Small intestine (tissue), 7 donors: Measurements from ENCODE around the gene B9D2. TPM values are rescaled to one million over a fixed set of nuclear protein-coding genes. Genes with fewer than 3 reads are reported as not detected.
A peak's percentile ranks its signal among the peaks of the same experiment; 100 is the strongest.

Source experiments
- DNase-seq, 2 donors: peaks; one replicate each; pipeline versions ENCODE4 v3.0.0 to v3.0.0-alpha.2; 2013
- FAIRE-seq: peaks from 2 replicates; lab custom pipeline; 2012; peaks lifted over from hg19 to GRCh38; lab: Jason Lieb, UNC
- H3K27ac ChIP-seq, 3 donors: one replicate each; pipeline ENCODE4 v1.5.1; 2013; ENCODE audit warnings: low read length in 2 of 3, mild to moderate bottlenecking in 2 of 3, control low read depth in 1 of 3, inconsistent platforms in 1 of 3, low read depth in 1 of 3, moderate library complexity in 1 of 3
- H3K27me3 ChIP-seq, 3 donors: one replicate each; pipeline ENCODE4 v1.6.1; 2013; ENCODE audit warnings: low read length in 3 of 3, inconsistent platforms in 1 of 3; ENCODE audit not compliant: control insufficient read depth in 3 of 3, insufficient read depth in 3 of 3
- H3K36me3 ChIP-seq, 3 donors: one replicate each; pipeline ENCODE4 v1.6.1; 2013; ENCODE audit warnings: low read length in 3 of 3, inconsistent platforms in 1 of 3, low read depth in 1 of 3, mild to moderate bottlenecking in 1 of 3, moderate library complexity in 1 of 3; ENCODE audit not compliant: control insufficient read depth in 3 of 3, insufficient read depth in 2 of 3
- H3K4me1 ChIP-seq, 3 donors: one replicate each; pipeline ENCODE4 v1.6.1; 2013; ENCODE audit warnings: low read length in 2 of 3, inconsistent platforms in 1 of 3, low read depth in 1 of 3, mild to moderate bottlenecking in 1 of 3, moderate library complexity in 1 of 3; ENCODE audit not compliant: control insufficient read depth in 3 of 3, insufficient read depth in 2 of 3
- H3K4me3 ChIP-seq, 3 donors: one replicate each; pipeline ENCODE4 v1.5.1; 2013; ENCODE audit warnings: low read length in 3 of 3, control low read depth in 1 of 3, inconsistent platforms in 1 of 3, low read depth in 1 of 3, mild to moderate bottlenecking in 1 of 3, moderate library complexity in 1 of 3
- H3K9me3 ChIP-seq, 2 donors: one replicate each; pipeline ENCODE4 v1.6.1; 2013; ENCODE audit warnings: low read depth in 1 of 2, low read length in 1 of 2; ENCODE audit not compliant: control insufficient read depth in 2 of 2, insufficient read depth in 1 of 2
- WGBS, 3 donors: extraction: QIAGEN DNeasy Blood & Tissue Kit; methylation state at CpG; one replicate each; pipeline ENCODE4 v1.1.7; 2013; 5-methylcytosine and 5-hydroxymethylcytosine counted together
- polyA plus RNA-seq, 4 donors: library from polyadenylated mRNA; stranded (reverse) in 3 of 4; unstranded in 1 of 4; fragments of 200-250 nt in 3 of 4; fragments of 120-200 nt in 1 of 4; gene quantifications; one replicate each; pipeline versions ENCODE4 v1.2.1 to v1.2.3, GENCODE V29; 2013
- donor health status: healthy with polysubstance abuse.
- donor health status: control.
- donor health status: control.
- donor health status: Bipolar disorder and iron deficiency.
- donor health status: healthy.

Gene B9D2
- polyA plus RNA-seq, 4 donors = 4.7 to 9.8 (median 5.9) TPM

DNA sequence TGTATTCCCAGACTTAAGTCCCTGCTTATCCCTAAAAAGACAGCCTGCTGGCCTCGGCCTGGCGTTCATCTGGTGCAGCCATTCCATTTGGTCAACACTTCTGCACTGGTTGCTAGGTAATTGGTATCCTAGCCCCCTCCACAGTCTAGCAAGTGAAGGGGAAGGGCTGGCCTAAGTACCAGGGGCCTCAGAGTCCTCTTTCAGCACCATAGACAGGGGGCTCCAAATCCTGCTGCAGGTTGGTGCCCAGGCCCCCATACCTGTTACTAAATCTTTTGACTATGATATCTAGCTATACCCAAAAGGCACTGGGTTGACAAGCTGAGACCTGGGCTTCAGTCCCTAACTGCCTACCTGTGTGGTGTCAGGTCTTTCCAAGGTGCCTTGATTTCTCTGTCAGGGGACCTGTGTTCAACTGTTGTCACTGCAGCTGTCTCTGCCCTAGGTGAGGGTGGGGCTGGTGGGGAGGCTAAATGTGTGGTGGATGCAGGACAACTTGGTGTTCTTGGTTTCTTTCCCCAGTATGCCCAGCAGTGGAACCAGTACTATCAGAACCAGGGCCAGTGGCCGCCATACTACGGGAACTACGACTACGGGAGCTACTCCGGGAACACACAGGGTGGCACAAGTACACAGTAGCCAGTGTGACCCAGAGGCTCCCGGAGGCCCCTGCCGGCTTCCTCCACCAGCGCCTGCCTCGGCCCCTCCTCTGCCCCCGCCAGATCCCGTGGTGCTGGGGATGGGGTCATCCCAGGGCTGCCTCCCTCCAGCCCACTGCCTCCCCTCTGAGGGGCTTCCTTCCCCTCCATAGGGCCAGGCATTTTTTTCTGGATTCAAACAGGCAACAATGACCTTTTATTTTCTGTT lies 57.8 kb downstream of the B9D2 start:
- FAIRE-seq = no peak
- H3K4me1 ChIP-seq = peaks cover 0 to 19% (median 8%) of the 10 kb centered on the region in 3 donors
- H3K9me3 ChIP-seq = no peaks in the 10 kb centered on the region
- DNase-seq = no peak
- H3K27me3 ChIP-seq = no peaks in the 10 kb centered on the region
- WGBS, 3 donors = 74 to 89% (median 79%) methylated on average over 13 of the region's 13 CpGs
- H3K27ac ChIP-seq = peak overlapping the region in 2 of 3 donors; percentile 45 to 67
- H3K4me3 ChIP-seq = no peak overlapping the region
- H3K36me3 ChIP-seq = peaks cover 19 to 63% (median 31%) of the 10 kb centered on the region in 3 donors

DNA sequence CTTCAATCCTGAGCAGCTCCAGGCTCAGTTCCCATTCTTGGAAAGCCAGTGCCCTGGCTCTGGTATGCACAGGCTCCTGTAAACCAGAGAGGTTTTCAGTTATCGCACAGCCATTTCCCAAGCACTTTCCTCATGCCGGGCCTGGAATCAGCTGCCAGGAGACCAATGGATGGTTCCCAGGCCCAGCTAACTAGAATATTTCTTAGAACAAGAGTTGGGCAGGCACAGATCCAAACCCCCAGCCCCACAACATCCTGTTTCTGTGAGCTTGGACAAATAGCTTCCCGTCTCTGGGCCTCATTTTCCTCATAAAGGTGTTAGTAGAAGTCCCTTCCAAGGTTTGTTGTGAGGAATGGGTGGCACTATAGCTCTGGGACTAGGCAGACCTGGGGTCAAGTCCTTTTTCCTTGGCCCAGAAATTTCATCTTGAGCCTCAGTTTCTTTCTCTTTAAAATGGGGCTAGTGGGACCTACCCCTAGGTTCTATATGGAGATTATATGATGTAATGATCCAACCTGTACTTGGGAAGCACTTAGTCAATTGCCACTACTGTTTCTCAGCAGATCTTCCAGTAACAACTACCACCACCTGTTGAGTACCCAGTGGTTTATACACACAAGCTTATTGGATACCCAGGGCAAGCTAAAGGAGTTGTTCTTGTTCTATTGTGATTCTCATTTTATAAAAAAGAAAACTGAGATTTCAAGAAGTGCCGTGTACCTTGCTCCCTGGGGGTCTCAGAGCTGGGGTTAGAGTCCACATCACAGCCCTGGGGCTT lies 59.1 kb downstream of the B9D2 start:
- DNase-seq = no peak
- Histone ChIP-seq H3K27ac (peak overlapping the region in 1 of 3 donors; percentile 28), H3K36me3 (peaks cover 19 to 69% (median 36%) of the 10 kb centered on the region in 3 donors), H3K9me3 (no peaks in the 10 kb centered on the region), H3K27me3 (no peaks in the 10 kb centered on the region), H3K4me3 (no peak overlapping the region), H3K4me1 (peaks cover 0 to 16% (median 8%) of the 10 kb centered on the region in 3 donors)
- WGBS, 3 donors = 72 to 87% (median 79%) methylated on average over 4 of the region's 4 CpGs
- FAIRE-seq = no peak

Other genes starting within 250 kb of the B9D2 start
- under 1 TPM in 1 of 4 donors, not detected in 3; 0.18 TPM for gene CYP2F1, start 249.7 kb downstream of the B9D2 start, polyA plus RNA-seq
- 10 to 100 TPM; 33.7 to 76.7 (median 59.4) TPM for gene CYP2S1, start 170.9 kb downstream of the B9D2 start, polyA plus RNA-seq
- 10 to 100 TPM in 2 of 4 donors, 1 to 10 TPM in 1, under 1 TPM in 1; 0.67 to 13.4 (median 7.1) TPM for gene AXL, start 144.9 kb downstream of the B9D2 start, polyA plus RNA-seq
- gene HNRNPUL1, start 99.8 kb downstream of the B9D2 start, polyA plus RNA-seq = 100 to 1,000 TPM in 2 of 4 donors, 10 to 100 TPM in 2; 76.3 to 139 (median 99.1) TPM
- 10 to 100 TPM; 11.1 to 26.1 (median 14.8) TPM for gene CCDC97, start 54.0 kb downstream of the B9D2 start, polyA plus RNA-seq
- 10 to 100 TPM in 1 of 4 donors, 1 to 10 TPM in 3; 1.1 to 18.8 (median 8.5) TPM for gene TGFB1, start 10.2 kb downstream of the B9D2 start, polyA plus RNA-seq
- 10 to 100 TPM in 1 of 4 donors, 1 to 10 TPM in 3; 1.3 to 14.6 (median 5.2) TPM for gene TMEM91, start 12.4 kb upstream of the B9D2 start, polyA plus RNA-seq
- 10 to 100 TPM in 3 of 4 donors, 1 to 10 TPM in 1; 9.4 to 36.4 (median 18.3) TPM for gene EXOSC5, start 33.2 kb upstream of the B9D2 start, polyA plus RNA-seq
- gene BCKDHA, start 33.7 kb upstream of the B9D2 start, polyA plus RNA-seq = 10 to 100 TPM; 19.9 to 34.0 (median 24.8) TPM
- gene B3GNT8, start 63.2 kb upstream of the B9D2 start, polyA plus RNA-seq = 100 to 1,000 TPM in 1 of 4 donors, 10 to 100 TPM in 3; 27.5 to 125 (median 53.8) TPM
- gene DMAC2, start 75.8 kb upstream of the B9D2 start, polyA plus RNA-seq = 100 to 1,000 TPM in 1 of 4 donors, 10 to 100 TPM in 3; 67.8 to 122 (median 90.5) TPM
- 100 to 1,000 TPM in 2 of 4 donors, 10 to 100 TPM in 2; 11.7 to 154 (median 83.5) TPM for gene ERICH4, start 79.0 kb upstream of the B9D2 start, polyA plus RNA-seq
- gene CEACAM21, start 212.0 kb upstream of the B9D2 start, polyA plus RNA-seq = 1 to 10 TPM in 3 of 4 donors, not detected in 1; 1.1 to 4.6 (median 1.9) TPM